DMS79 (cell line): Measurements from ENCODE around the gene ACOX3.
"Not testable (repeated sequence)": the region's sequence is repeated elsewhere in the genome, so short reads cannot be mapped to it uniquely, and the experiment has no call there.

ENCODE experiments used
- DNase-seq: peaks from one replicate; lab custom pipeline; 2025; lab: John Stamatoyannopoulos, UW

ACOX3 gene

DNA sequence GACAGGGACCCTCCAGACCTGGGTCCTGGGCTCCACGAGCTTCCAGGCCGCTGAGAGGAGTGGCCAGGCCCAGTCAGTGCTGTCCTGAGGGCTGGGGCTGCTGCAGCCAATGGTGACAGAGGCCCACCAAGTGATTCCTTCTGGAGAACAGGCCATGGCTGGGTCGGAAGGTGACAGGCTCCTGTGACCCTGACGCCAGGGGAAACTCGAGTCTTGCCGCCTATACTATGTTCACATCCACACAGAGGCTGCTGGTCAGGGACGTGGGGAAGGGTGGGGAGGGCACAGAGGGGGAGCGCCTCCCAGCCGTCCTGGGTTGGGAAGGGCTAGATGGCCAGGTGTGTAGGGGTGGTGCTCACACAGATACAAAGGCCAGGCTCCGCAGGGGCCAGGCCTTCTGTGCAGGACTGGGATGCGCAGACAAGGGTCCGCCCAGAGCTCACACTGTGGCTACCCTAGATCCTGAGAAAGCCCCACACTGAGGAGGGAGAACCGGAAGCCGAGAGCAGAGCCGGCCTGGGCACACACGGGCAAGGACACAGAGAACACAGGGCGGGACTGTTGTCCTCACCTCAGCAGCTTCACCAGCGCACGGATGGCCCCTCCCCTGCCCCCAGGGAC lies 89.6 kb downstream of the ACOX3 start:
- no peak for DNase-seq

DNA sequence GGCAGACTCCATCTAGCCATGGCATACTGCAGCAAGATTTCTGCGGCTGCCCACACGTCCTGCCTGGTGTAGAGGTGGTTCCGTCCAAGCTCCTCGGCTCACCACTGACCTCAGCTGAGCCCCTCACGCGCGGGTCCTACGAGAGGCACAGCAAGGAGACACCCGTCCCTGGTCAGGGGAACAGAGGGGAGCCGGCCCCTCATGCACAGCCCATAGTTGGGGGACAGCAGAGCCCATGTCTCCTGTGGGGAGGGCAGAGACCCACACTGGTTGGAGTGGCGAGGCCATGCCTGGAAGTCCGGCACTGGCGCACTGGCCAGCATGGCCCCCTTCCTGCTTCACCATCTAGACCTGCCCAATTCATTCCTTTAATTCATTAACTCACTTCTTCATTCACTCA lies 90.2 kb downstream of the ACOX3 start:
- DNase-seq, result no peak

DNA sequence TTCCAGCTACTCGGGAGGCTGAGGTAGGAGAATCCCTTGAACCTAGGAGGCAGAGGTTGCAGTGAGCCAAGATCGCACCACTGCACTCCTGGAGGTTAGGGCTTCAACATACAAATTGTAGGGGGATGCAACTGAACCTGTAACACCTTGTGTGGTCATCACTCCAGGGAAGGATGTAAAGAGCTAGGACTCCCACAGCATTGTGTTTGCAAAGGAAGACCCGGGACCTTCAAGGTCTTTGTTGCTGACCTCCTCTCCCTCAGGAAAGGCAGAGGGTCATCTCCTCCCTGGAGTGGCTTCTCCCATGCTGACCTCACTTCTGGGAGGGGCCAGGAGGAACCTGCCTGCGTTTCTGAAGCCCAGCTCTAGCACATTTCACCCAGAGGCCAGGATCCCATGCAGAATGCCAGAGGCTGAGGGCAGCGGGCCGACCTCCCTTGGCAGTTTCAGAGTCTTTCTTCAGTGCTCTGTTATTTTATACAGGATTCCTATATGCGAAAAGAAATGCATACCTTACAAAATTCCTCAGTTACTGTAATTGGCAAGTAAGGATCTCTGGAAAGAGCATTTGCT lies 90.8 kb downstream of the ACOX3 start:
- DNase-seq, result no peak

DNA sequence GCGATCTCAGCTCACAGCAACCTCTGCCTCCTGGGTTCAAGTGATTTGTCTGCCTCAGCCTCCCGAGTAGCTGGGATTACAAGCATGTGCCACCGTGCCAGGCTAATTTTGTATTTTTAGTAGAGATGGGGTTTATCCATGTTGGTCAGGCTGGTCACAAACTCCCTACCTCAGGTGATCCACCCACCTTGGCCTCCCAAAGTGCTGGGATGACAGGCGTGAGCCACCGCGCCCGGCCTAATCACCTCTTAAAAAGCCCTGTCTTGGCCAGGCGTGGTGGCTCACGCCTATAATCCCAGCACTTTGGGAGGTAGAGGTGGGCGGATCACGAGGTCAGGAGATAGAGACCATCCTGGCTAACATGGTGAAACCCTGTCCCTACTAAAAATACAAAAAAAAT lies 91.3 kb downstream of the ACOX3 start:
- not testable (repeated sequence) for DNase-seq

DNA sequence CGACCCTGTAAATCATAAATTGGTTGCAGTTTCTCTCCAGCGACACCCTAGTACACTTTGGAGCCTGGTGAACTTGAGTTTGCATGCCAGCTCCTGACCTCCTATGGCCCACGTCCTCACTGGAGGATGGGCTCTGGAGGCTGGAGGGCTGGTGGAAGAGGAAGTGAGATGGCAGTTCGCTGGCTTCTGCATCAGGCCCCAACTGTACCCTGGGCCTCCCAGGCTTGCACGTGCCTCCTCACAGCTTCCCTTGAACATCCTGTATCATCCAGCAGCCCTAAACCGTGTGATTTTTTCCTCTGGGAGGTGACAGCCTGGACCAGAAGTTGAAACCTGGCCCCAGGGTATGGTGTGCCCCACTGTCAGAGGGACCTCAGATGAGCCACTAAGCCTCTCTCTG lies 92.5 kb downstream of the ACOX3 start:
- no peak for DNase-seq

DNA sequence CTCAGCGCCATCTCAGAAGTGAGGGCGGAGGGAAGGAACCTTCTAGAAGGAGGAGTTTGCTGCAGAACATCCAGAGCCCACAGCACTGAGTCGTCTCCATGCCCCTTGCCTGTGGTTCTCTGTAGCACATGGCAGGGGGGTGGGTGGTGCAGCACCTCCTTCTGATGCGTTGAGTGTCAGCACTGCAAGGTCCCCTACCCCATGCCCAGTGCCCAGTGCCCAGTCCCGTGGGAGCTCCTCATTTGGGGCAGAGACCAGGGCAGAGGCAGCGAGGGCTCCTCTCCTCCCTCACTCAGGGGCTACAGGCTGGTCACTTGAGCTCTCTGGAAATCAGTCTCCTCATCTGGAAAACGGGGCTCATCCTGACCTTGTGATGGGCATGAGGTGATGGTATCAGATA lies 92.9 kb downstream of the ACOX3 start:
- no peak for DNase-seq

DNA sequence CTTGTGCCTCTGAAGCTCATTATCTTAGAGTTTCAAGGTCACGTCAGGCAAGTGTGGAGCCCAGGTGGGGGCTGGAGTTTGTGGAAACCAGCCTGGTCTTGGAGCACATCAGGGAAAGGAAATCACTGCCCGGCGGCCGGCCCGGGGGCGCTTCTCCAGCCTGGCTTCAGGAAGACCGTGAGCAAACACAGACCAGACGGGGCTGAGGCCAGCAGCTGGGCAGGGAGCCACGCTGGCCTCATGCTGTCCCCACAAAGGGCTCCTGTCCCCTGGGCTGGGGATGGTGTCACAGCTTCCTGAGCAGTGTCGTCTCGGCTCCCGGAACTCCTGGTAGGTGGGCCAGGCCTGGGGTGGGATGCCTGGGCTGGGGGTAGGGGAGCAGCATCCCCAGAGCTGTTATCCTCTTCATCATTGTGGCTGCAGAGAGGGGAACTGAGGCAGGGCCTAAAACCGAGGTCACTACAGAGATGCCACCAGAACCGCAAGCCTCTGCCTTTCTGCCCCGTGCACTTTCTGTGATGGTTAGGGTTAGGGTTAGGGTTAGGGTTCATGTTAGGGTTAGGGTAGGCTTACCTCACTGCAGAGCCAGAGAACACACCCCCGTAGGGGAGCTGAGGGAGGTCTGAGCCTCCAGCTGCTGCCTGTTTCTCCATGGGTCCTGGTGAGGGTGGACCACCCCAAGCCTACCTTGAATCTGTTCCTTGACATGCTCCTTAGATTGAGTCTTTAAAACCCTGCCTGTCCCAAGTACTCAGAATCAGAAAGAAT lies 93.5 kb downstream of the ACOX3 start:
- no peak for DNase-seq

DNA sequence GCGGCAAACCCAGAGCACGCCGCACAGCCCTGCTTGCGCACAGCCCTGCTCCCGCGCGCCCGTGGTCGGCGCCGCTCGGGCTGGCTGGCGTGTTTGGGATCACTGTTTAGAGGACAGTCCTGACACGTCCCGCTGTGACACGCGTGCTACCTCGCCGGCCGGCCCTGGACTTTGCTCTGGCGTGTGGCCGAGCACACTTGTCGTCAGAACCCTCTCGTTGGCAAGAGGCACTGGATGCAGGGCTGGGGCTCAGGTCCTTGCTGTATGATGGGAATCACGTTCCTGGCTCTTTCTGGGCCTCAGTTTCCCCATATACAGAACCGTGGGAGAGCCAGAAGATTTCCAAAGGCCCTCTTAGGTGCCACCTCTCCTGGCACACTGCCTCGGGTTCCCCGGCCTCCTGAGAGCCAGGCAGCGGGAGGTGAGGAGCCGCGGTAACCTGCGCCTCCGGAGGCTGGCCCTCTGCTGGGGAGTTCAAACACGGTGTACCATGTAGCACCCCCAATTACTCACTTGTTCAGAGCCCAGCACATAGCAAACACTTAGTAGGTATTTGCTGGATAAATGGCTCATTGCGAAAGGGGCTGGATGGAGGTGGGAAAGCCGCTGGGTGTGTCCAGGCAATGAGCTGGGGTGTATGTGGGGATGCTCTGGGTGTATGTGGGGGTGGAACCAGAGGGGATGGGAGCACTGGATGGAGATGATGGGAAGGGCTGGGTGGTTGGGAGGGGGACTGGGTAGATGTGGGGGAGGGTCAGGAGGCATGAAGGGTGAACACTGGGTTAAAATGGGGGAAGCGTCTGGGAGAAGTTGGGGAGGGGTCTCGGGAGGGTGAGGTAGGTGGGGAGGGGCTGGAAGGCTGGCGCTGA lies 94.3 kb downstream of the ACOX3 start:
- DNase-seq, result no peak

DNA sequence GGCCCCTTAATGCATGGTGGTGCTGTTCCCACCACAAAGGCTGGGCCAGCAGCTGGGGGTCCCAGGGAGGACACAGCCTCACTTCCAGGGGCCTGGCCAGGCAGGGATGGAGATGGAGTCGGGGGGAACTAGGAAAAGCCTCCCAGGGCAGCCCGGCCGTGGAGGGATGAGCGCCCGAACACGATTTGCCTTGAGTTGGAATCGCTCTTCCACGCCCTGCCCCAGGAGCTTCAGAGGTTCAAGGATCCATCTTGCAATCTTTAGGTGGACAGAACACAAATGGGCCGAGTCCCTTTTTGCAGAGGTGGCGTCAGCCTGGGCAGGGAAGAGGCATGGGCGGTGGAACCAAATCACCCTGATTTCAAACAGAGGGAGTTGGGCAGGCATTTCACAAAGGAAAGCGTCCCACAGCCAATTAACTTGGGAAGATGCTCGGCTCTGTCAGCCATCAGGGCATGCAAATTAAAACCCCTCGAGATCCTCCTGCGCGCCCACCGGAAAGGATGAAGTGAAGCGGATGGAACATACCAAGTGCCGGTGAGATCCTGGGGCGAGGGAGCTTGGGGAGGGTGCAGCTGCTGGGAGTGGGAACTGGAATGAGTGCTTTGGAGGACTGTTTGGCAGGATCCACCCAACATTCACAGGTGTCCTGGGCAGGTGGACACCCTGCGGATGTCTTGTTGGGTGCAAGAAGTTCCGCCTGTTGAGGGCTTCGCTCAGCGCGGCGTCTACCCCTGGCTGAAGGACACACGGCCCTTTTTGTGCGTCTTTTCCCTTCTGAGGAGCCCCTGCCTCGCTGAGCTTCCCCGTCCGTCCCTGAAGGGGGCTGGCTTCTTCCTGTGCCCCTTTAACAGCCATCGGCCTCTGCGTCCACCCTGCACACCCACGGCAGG lies 95.2 kb downstream of the ACOX3 start:
- no peak for DNase-seq

DNA sequence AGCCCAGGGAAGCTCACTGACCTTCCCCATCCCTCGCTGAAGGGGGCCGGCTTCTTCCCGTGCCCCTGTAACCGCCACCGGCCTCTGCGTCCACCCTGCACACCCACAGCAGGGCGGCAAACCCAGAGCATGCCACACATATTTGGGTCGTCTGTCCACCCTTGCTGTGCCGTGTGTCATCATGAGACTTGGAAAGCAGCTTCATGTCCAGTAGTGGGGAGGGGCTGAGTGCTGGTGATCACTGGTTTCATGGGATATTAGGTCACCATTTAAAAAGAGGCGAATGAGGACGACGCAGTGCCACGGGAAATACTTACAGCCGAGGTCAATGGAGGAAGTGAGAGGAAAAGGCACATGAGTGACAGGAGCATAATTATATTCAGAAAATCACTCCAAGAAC lies 96.1 kb downstream of the ACOX3 start:
- DNase-seq, result no peak

DNA sequence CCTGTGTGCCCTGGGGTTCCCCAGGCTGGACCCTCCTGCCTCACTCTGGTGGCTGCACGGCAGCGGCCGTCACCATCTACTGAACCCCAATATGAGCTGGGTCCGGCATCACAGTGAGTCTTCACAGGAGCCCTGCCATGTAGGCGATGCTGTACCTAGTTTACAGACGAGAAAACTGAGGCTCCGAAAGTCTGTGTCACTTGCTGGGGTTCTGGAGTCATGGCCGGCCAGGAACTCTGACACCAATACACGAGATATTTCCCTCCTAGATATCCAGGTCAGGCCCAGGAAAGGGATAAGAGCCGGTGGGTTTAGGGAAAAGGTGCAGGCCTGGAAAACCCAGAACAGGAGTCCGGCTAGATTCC lies 96.6 kb downstream of the ACOX3 start:
- no peak for DNase-seq

DNA sequence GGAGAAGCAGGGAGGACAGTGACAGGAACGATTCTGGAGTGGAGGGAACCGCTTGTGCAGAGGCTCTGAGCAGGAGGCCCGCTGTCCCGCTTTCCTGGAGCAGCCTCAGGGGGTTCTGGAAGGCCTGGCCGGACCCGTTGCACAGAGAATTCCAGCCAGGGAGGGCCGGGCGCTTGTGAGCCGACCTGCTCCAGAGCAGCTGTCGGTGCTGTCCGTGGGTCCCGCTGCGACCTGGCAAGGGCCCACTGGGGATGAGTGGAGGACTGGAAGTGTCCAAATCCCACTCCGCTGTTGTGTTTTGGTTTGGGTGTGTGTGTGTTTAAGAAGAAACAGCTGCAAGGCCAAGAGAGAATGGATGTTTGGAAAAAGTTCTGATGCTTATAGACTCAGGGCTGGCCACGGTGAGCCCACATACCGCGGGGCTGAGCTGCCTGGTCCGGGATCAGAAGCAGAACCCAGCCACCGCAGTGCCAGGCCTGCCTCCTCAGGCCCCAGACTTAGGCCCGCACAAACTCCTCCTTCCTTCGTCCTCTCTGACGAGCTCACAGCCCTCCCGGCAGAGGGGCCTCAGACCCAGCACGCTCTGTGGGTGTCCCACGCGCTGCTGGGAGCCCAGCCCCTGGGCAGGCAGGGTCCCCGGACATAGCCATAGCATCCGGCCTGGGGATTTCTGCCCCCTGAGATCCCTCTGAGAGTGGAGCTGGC lies 97.1 kb downstream of the ACOX3 start:
- DNase-seq, result no peak

DNA sequence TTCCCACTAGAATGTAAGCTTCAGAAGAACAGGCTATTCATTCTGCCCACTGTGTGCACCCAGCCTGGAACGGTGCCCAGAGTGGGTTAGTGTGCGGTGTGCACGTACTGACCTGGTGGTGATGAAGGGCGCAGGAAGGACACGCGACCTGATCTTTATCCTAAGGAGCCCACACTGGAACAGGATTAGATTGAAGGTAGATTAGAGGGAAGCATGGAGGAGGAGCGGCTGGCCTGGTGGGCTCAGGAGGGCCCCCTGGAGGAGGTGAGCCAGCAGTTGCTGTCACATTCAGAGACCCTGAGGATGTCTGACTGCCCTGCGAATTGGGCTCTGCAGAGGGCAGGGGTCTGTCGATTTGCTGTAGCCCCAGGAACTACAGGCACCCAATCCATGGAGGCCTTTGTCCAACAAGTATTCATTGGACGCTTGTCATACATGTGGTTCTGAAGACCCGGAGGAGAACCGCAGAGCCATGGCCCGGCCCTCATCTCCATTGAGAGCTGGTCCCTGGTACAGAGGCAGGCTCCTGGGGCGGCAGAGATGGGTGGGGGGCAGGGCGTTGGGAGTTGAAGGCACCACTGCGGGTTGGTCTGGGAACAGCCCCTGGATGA lies 97.8 kb downstream of the ACOX3 start:
- no peak for DNase-seq

DNA sequence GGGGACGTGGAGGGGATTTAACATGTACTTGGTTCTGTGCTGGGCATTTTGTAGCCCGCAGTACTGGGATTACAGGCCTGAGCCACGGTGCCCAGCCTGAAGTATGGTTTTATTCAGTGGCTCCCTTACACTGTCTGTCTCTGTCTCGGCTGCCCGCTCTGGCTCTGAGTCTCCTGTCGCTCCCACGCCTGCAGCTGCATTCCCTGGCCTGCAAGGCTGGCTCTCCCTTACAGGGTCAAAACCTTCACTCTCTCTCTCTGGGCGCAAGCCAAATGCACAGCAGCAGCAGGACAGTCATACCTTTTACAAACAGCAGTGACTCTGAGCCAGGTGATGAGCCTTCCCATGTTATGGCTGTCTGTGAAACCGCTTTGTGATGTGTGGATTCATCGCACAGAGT lies 98.8 kb downstream of the ACOX3 start:
- no peak for DNase-seq

DNA sequence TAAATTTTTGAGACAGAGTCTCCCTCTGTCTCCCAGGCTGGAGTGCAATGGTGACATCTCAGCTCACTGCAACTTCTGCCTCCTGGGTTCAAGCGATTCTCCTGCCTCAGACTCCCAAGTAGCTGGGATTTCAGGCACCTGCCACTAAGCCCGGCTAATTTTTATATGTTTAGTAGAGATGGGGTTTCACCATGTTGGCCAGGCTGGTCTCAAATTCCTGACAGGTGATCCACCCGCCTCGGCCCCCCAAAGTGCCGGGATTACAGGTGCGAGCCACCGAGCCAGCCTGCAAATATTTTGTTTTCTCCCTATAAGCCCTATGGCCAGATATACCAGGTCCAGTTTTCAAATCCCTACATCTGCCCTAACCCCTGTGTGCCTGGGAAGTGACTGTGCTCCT lies 99.2 kb downstream of the ACOX3 start:
- not testable (repeated sequence) for DNase-seq

DNA sequence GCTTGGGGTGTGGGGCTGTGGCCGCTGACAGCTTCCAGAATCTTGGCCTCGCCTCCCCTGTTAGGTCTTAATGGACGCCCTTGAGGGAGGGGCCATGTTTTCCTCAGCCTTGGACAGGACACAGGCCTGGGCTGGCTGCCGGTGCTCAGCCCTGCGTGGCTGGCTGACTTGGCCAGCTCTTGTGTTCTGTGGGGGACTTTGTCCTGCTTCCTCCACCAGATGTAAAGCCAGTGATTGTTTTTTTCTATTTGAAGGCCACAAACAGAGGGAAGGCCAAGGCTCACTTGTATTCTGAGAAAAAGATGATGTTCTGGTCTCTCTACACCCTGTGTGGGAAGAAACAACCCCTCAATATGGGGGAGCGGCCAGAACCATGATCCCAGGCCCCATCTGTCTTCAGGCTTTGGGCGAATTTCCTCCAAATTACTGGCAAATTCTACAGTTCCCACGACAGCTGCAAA lies 99.7 kb downstream of the ACOX3 start:
- DNase-seq, result no peak

DNA sequence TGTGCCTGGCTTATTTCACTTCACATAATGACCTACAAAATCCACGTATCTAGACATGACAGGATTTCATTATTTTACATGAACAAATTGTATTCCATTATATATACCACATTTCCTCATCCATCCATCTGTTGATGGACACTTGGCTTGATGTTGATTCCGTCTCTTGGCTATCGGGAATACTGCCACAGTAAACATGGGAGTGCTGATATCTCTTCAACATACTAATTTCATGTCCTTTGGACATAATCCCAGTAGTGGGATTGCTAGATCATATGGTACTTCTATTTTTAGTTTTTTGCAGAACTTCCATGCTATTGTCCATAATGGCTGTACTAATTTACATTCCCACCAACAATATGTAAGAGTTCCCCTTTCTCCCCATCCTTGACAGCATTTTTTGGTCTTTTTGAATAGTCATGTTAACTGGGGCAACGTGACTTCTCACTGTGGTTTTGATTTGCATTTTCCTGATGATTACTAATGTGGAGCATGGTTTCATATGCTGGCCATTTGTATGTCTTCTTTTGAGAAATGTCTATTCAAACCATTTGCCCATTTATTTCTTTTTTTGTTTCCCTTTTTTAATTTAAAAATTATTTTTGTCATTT lies 102.1 kb downstream of the ACOX3 start:
- no peak for DNase-seq

DNA sequence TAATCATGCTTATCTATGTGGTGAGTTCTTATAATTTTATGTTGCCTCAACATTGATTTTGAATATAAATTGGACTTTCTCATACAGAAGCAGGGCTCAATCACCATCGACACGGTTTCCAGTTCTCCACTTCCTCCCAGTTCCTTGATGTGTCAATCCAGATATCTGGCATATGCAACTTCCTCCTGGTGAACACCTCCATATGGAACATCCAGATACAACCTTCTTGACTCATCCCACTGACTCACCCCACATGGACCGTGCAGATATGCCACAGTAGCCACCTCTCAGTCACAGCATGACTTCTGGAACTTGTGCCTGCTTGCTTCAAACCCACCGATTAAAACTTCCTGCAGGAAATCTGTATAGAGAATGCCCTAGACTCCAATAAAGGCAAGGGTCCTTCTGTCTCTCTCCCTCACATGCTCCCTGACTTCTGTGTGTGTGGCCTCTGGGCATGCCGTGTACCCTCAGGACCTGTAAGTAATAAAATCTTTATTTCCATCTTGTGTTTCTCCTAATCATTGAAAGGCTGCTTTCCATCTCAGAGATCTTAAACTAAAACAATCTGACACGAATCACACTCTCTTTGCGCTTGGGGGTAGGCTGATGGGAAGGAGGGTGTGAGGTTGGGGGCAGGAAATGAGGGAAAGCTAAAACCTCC lies 104.0 kb downstream of the ACOX3 start:
- no peak for DNase-seq

DNA sequence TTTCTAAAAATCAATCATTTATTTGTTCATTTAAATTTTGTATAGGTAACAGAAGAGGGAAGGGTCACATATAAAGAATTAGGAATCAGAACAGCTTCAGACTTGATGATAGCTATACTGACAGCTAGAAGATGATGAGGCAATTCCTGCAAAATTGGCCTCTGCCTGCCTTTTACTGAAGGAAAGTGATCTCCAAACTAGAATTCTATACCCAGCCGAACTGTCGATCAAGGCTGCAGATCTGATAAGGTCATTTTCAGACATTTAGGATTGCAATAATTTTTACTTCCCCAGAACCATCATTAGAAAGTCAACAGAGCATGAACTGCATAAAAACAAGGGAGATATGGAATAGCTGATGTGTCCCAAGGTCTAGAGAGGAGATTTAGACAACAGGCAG lies 104.7 kb downstream of the ACOX3 start:
- DNase-seq, result no peak
